HL-60 (cell line): Measurements from ENCODE around the gene DLX4.

ENCODE experiments used
- DNase-seq, 2 experiments: peaks; one replicate each; pipeline ENCODE4 v3.0.0-alpha.2; 2010 to 2020; ENCODE audit warnings: low read depth in 1 of 2, low spot score in 1 of 2
- H3K27ac ChIP-seq: fragments of 250-450 bp; sonication (Bioruptor Pico); replicated peaks from 2 replicates; pipeline ENCODE4 v1.5.1; 2020; ENCODE audit warnings: mild to moderate bottlenecking, moderate library complexity
- H3K27me3 ChIP-seq: fragments of 250-450 bp; sonication (Bioruptor Pico); 2 replicates; pipeline ENCODE4 v1.5.1; 2021; ENCODE audit warnings: mild to moderate bottlenecking, moderate library complexity; ENCODE audit not compliant: insufficient read depth, poor library complexity, severe bottlenecking
- H3K4me3 ChIP-seq: replicated peaks from 2 replicates; pipeline ENCODE4 v1.5.1; 2011; ENCODE audit warnings: mild to moderate bottlenecking, control low read depth, low read length; ENCODE audit not compliant: insufficient read depth
- GABPA ChIP-seq: IDR thresholded peaks from 2 replicates; pipeline ENCODE4 v1.6.1; 2012; ENCODE audit warnings: low read depth
- POLR2AphosphoS5 ChIP-seq: IDR thresholded peaks from 2 replicates; pipeline ENCODE4 v1.6.1; 2012; ENCODE audit warnings: low read depth
- SPI1 ChIP-seq: IDR thresholded peaks from 2 replicates; pipeline ENCODE4 v1.6.1; 2012; ENCODE audit warnings: low read depth, mild to moderate bottlenecking, borderline replicate concordance
- TF ChIP-seq, protein P1 (sequence below): IDR thresholded peaks from one replicate; pipeline ENCODE4 v1.5.1; 2011; ENCODE audit warnings: low read length, control low read depth, inconsistent platforms; ENCODE audit not compliant: insufficient read depth
- TF ChIP-seq, protein P2 (sequence below): IDR thresholded peaks from 2 replicates; pipeline ENCODE4 v1.6.1; 2012; ENCODE audit warnings: low read depth; ENCODE audit not compliant: insufficient replicate concordance

The DLX4 gene

DNA sequence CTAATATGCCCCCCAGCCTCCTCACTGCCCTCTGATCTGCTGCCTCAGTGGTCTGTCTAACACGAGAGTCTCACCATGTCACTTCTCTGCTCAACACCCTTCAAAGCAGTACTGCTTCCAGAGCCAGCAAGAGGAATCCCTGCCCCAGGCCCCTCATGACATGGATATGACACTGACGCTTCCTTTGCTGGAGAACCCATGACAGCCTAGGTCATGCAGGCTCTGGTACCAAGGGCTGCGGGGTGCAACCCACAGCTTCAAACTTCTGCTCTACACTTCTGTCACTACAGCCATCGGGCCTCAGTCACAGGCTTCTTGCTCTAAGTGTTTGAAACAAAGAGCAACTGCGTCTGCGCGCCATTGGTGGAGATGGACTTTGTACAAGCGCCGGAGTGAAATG lies 32.6 kb upstream of the DLX4 start:
- no peak for DNase-seq
- H3K27me3 ChIP-seq = peaks cover 5% of the 10 kb centered on the region
- H3K27ac ChIP-seq = no peak overlapping the region

DNA sequence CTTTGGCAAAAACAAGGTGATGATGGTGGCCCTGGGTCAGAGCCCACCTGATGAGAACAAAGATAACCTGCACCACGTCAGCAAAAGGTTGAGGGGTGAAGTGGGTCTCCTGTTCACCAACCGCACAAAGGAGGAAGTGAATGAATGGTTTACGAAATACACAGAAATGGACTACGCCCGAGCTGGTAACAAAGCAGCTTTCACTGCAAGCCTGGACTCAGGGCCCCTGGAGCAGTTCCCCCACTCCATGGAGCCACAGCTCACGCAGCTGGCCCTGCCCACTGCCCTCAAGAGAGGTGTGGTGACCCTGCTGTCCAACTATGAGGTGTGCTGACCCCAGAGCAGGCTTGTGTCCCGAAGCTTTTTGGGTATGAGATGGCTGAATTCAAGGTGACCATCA lies 29.7 kb upstream of the DLX4 start:
- no peak overlapping the region for H3K27ac ChIP-seq
- TF ChIP-seq, protein P1, sequence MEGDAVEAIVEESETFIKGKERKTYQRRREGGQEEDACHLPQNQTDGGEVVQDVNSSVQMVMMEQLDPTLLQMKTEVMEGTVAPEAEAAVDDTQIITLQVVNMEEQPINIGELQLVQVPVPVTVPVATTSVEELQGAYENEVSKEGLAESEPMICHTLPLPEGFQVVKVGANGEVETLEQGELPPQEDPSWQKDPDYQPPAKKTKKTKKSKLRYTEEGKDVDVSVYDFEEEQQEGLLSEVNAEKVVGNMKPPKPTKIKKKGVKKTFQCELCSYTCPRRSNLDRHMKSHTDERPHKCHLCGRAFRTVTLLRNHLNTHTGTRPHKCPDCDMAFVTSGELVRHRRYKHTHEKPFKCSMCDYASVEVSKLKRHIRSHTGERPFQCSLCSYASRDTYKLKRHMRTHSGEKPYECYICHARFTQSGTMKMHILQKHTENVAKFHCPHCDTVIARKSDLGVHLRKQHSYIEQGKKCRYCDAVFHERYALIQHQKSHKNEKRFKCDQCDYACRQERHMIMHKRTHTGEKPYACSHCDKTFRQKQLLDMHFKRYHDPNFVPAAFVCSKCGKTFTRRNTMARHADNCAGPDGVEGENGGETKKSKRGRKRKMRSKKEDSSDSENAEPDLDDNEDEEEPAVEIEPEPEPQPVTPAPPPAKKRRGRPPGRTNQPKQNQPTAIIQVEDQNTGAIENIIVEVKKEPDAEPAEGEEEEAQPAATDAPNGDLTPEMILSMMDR = no peak
- TF ChIP-seq SPI1 = peak; percentile 91
- no peak overlapping the region for H3K4me3 ChIP-seq
- peaks cover 13% of the 10 kb centered on the region for H3K27me3 ChIP-seq
- peak in 1 of 2 experiments; percentile 62 for DNase-seq

More for the DNA sequence above, 32.6 kb upstream of the DLX4 start:
- TF ChIP-seq, protein P1 = no peak
- TF ChIP-seq, protein P2, sequence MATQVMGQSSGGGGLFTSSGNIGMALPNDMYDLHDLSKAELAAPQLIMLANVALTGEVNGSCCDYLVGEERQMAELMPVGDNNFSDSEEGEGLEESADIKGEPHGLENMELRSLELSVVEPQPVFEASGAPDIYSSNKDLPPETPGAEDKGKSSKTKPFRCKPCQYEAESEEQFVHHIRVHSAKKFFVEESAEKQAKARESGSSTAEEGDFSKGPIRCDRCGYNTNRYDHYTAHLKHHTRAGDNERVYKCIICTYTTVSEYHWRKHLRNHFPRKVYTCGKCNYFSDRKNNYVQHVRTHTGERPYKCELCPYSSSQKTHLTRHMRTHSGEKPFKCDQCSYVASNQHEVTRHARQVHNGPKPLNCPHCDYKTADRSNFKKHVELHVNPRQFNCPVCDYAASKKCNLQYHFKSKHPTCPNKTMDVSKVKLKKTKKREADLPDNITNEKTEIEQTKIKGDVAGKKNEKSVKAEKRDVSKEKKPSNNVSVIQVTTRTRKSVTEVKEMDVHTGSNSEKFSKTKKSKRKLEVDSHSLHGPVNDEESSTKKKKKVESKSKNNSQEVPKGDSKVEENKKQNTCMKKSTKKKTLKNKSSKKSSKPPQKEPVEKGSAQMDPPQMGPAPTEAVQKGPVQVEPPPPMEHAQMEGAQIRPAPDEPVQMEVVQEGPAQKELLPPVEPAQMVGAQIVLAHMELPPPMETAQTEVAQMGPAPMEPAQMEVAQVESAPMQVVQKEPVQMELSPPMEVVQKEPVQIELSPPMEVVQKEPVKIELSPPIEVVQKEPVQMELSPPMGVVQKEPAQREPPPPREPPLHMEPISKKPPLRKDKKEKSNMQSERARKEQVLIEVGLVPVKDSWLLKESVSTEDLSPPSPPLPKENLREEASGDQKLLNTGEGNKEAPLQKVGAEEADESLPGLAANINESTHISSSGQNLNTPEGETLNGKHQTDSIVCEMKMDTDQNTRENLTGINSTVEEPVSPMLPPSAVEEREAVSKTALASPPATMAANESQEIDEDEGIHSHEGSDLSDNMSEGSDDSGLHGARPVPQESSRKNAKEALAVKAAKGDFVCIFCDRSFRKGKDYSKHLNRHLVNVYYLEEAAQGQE = no peak
- TF ChIP-seq GABPA = no peak
- no peak for TF ChIP-seq SPI1
- TF ChIP-seq POLR2AphosphoS5 = no peak
- H3K4me3 ChIP-seq = no peak overlapping the region

GRCh38 chr17:49941427-49941826 lies 27.6 kb upstream of the DLX4 start:
- no peak overlapping the region for H3K4me3 ChIP-seq
- peaks cover 15% of the 10 kb centered on the region for H3K27me3 ChIP-seq
- TF ChIP-seq POLR2AphosphoS5 (no peak), GABPA (no peak), SPI1 (no peak)
- TF ChIP-seq, protein P2 = no peak
- TF ChIP-seq, protein P1 = no peak
- no peak for DNase-seq
- no peak overlapping the region for H3K27ac ChIP-seq

DNA sequence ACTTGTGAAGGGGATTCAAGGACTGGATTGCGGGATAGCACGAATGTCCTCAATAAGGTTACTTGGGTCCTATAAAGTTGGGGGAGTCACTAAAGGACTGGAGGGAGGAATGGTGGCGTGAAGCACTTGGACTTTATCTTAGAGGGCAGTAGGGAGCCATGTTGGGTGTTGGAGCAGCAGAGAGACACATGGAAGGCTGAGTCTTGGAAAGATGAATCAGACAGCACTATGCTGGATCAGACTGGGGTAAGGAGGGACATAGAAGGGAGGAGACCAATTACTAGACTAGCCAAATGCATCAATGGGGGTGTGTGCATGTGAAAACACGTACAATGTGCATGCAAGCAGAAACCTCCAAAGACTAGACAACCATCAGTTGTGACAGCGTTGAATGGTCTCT lies 26.0 kb upstream of the DLX4 start:
- H3K27me3 ChIP-seq = peaks cover 15% of the 10 kb centered on the region
- TF ChIP-seq GABPA (no peak), SPI1 (no peak), POLR2AphosphoS5 (no peak)
- TF ChIP-seq, protein P2 = no peak
- TF ChIP-seq, protein P1 = no peak
- no peak for DNase-seq
- no peak overlapping the region for H3K4me3 ChIP-seq
- no peak overlapping the region for H3K27ac ChIP-seq
